Measurements from ENCODE around the gene MELTF.

DNA sequence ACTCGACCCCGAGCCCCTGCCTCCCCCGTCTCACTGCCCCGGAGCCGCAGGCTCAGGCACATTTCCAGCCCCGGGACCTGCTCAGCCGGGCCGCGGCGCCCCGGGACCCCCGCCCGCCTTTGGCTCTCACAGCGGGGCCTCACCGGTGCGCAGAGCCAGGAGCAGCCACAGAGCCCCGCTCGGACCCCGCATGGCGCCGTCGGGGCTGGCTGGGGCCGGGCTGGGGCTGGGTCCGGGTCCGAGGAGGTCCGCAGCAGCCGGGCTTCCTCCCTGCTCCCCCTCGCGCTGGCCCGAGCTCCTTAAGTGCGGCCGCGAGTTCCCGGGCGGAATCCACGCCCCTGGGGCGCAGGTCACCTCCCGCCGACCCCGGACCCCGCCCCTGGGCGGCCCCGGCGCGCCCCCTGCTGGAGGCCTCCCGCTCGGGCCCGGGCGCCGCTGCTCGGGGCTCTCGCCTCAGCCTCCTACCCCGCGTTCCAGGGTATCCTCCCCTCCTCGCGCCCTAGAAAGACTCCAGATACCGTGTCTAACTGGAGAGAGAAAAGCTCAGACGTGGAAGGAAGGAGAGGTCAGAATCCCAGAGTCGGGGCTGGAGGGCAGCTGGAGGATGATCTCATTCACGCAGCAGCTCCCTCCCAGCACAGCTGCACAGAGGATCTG lies at the start of gene MELTF:
- TF ChIP-seq, protein P1, sequence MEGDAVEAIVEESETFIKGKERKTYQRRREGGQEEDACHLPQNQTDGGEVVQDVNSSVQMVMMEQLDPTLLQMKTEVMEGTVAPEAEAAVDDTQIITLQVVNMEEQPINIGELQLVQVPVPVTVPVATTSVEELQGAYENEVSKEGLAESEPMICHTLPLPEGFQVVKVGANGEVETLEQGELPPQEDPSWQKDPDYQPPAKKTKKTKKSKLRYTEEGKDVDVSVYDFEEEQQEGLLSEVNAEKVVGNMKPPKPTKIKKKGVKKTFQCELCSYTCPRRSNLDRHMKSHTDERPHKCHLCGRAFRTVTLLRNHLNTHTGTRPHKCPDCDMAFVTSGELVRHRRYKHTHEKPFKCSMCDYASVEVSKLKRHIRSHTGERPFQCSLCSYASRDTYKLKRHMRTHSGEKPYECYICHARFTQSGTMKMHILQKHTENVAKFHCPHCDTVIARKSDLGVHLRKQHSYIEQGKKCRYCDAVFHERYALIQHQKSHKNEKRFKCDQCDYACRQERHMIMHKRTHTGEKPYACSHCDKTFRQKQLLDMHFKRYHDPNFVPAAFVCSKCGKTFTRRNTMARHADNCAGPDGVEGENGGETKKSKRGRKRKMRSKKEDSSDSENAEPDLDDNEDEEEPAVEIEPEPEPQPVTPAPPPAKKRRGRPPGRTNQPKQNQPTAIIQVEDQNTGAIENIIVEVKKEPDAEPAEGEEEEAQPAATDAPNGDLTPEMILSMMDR (IDR thresholded peaks at IDR 0.05) = peak; percentile 38 to 93 (median 76)
- TF ChIP-seq POLR2AphosphoS5 (IDR thresholded peaks at IDR 0.05) (no peak), POLR2A (IDR thresholded peaks at IDR 0.05) (no peak), EP300 (IDR thresholded peaks at IDR 0.05; ENCODE audit: low read depth) (no peak)
